NCI-H146 treated with DMSO at 0.1 percent for 48 hours (cell line): Measurements from ENCODE around the gene PHACTR1.

Experiments
- DNase-seq: peaks from one replicate; lab custom pipeline; 2025; ENCODE audit not compliant: unreplicated experiment; lab: John Stamatoyannopoulos, UW

Gene PHACTR1

DNA sequence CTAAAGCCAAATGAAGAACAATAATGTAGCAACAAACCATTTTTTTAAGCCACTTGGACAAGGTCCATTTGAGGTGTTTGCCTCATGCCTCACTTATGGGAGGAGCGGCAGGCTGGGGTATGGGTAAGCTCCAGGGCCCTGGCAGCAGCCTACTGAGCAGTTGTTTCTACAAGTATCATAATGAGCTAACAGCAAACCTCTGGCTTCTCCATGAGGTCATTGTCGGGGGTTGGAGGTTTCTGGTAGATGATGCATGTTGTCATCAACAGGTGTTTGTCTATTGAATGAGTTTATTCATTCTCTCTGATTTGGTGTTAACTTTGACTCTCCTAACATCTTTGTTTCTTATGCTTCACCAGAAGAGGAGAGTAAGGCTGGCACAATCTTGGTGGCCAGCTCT is 461.1 kb downstream of the PHACTR1 start:
- DNase-seq, result no peak

DNA sequence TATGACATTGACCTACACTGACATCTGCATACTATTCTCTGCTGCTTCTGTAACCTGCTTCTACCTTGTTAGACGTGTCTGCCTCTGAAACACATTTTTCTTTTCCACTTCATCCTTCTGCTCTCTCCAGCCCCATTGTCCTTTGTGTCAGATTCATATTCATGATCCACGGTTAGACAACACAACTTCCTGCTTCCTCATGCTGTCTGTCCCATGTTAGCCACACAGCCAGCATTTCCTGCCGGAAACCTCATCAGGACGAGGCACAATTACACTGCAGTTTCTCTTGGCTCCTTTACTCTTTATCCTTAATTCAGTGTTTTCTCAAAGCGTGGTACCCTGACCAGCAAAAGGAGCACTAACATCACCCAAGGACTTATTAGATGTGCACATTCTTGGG is 461.5 kb downstream of the PHACTR1 start:
- no peak for DNase-seq

DNA sequence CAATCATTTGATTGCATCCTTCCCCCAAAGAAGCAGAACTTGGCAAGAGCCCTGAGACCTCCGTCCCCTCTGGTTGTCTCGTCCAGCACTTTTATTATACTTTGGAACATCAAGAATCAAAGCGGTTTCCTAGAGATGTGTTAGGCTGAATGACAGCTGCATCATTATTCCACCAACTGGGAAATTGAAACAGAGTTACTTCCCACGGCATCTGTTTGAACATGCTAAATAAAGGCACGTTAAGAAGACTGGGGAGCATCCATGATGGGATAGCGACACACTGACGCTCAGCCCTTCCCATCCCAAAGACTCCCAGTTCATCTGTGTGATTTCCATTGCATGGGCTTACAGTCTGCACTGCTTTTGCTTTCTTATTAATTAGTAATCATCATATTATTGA is 464.0 kb downstream of the PHACTR1 start:
- no peak for DNase-seq

DNA sequence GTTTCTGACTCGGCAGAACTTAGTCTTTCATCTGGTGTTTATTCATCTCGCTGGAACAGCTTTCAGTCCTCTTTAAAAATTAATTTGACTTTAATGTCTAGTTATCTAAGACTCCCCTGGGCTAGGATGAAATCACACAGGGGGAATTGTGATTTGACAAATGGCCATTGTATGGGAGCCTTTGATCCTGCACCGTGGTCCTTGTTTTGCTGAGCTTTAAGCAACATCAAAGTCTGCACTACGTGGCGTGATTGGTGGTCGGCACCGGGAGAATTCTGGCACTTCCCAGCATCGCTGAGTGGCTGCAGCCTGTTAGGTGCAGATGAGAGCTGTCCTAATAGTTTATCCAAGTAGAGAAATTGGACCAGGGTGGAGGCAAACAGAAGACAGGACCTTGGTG is 464.8 kb downstream of the PHACTR1 start:
- DNase-seq, result no peak

DNA sequence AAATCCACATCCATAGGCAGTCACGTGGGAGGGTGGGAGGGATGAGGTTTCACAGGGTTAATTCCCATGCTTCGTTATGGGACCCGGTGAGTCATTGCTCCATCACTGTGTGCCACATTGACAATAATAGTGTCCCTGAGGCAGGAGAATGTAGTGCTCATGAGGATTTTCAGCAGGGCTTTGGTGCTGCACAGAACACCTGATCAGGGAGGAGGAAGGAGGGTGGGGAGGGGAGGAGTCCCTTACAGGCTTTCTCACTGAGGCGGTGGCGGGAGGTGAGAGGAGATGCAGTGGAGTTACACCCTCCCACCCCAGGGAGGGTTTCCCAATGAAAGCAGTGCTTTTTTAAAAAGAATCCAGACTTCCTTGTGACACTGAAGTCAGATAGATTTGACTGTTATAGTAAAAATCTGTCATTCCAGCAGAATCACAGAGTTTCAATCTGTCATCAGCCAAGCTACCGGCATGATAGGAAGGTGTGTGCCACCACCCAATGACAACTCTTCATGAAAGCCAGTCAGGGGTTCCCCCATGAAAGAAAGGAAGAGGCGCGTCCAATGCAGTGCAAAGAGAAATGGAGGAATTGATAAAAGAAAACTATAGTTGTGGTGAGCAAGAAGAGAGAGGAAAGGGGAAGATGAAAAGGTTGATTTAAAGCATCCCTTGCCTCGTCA is 467.0 kb downstream of the PHACTR1 start:
- no peak for DNase-seq

DNA sequence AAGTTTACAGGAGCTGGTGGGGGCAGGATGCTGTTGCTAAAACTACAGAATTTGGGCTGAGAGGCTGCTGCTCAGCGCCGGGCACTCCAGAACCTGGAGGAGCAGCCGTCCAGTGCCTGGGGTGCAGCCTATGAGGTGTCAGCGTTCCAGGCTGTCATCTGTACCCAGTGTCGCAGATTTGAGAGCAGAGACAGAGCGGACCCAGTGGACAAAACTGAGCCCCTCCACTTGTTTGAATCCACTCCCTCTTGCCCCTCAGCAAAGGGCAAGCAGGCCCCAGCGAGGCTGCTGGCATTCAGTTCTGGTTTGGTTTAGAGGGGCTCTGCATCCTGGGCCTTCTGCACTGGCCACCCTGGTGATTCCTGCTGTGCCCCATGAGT is 467.5 kb downstream of the PHACTR1 start:
- no peak for DNase-seq

DNA sequence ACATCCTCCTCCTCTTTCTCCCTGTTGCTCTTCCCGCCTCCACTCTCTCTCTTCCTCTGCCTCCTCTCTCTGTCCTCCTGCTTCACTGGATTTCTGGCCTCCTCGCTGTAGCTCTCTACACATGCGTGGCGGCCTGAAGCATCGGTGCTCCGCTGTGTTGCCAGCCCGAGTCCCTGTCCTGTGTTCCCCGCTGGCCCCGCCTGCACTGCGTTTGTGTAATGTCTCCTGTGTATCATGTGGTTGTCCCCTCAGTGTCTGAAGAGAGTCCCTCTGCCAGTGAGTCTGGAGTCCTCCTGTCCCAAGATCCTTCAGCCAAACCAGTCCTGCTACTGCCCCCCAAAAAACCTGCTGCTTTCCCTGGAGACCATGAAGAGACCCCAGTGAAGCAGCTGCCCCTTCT is 468.0 kb downstream of the PHACTR1 start:
- DNase-seq, result no peak

DNA sequence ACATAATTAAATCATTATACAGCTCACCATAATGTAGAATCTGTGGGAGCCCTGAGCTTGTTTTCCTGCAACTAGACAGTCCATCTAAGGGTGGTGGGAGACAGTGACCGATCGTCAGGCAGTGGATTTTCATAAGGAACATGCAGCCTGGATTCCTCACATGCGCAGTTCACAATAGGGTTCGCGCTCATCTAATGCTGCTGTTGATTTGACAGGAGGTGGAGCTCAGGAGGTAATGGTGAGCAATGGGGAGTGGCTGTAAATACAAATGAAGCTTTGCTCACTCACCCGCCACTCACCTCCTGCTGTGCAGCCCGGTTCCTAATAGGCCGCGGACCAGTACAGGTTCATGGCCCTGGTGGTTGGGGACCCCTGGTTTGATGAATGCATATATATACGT is 470.3 kb downstream of the PHACTR1 start:
- DNase-seq, result no peak

DNA sequence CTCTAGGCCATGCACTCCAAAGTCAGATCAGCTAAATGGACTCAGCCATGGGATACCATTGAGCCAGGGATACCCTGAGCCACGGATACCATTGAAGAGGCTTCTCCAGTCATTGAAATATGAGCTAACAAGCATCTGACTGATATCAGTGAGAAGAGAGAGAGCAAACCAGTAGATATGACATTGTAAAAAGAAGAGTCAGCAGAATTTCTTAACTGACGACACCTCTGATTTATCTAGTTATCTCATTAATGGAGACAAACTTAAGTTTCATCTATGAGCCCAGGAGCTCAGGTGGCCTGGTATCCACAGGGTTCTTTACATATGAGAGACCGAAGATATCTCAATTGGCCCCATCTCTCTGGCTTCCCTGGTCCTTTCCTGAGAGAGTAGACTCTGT is 471.1 kb downstream of the PHACTR1 start:
- DNase-seq, result no peak

DNA sequence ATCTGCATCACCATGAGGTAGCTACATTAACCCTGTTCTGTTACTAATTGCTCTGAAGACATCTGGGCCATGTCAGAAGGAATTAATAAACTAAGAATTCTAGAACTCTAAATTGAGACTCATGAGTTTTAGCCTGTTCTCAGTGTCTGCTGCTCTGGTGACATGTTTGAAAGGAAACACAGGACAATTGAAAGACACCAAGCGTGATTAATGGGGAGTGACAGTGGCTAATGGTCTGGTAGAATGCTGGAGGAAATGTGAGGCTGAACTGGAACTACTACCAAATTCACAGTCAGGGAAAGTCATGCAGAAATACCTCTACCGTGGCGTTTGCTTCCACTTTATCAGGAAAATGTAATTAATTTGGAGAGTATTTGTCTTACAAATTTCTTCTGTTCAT is 471.7 kb downstream of the PHACTR1 start:
- DNase-seq, result no peak

DNA sequence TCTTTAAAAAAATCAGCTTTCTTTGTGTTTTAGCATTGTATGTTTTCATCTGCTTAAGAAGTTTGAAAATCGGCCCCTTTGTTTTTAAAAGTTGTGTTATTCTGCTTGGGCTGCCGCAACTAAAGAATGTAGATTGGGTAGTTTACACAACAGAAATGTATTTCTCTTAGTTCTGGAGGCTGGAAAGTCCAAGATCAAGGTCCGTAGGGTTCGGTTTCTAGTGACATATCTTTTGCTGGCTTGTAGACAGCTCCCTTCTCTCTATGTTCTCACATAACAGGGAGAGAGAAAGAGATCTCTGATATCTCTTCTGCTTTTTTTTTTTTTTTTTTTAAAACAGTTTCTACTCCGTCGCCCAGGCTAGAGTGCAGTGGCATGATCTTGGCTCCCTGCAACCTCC is 473.1 kb downstream of the PHACTR1 start:
- DNase-seq, result no peak

DNA sequence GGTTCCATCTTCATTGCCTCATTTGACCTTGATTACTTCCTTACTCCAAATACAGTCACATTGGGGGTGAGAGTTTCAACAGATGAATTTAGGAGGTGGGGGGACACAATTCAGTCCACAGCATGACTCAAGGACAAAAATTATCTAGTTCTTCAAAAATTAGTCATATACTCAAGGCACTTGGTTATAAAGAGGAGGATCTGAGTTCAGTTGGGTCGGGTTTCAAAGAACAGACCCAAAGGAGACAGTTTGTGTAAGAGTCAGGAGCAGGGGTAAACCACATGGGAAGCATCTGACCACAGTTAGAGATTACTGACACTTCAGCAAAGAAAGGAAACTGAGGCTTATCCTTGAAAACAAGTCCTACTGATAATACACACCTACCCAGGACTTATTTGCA is 473.8 kb downstream of the PHACTR1 start:
- no peak for DNase-seq

DNA sequence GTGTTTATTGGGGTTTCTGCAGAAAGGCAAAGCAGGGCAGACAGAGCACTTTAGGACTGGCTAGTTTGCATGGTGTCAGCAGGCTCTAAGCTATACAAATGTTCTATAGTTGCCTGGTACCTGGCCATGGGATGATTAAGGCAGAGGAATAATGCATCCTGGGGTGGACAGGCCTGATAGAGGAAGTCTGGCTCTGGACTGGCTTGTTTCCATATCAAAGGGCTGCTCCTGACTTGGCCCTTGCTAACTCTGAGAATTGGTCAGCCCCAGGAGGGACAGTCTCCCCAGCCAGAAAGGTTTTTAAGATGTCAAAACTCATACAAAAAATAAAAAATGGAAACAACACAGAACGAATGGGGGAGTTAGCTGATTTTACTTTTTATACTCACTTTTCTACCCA is 474.9 kb downstream of the PHACTR1 start:
- DNase-seq, result no peak

DNA sequence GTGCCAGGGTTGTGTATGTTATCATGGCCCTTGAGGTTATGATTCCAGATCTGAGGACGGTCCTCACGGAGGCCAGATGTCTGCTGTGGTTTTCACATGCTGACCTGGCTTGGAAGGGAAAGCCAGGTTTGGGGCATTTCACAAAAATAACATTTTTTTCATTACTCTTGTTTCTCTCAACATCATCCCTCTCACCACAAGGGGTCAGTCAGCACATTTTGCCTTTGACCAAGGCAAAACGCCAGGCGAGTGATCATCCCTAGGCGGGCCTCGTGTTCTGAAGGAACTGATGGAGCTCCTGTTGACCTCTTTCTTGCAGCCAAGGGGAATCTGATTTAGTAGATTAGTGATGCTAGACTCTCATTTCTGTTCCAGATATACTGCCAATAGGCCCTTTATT is 478.3 kb downstream of the PHACTR1 start:
- no peak for DNase-seq

DNA sequence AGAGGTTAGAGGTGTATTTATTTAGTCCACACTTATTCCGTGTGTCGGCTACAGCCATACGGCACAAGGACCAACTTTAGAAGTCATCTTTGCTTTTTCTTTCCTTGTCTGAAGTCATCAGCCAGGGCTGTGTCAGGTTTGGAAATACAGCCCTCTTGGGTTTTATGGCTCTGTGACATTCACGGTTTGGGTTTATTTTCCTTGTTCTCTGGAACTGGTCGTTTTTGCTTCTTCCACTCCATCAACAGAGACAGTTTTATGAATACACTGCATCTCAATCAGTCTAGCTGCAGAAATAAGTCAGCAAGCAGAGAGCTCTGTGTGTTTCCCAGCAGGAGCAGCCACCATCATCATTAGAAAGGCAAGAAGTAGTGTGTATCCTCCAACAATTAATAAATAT is 479.2 kb downstream of the PHACTR1 start:
- DNase-seq, result no peak

DNA sequence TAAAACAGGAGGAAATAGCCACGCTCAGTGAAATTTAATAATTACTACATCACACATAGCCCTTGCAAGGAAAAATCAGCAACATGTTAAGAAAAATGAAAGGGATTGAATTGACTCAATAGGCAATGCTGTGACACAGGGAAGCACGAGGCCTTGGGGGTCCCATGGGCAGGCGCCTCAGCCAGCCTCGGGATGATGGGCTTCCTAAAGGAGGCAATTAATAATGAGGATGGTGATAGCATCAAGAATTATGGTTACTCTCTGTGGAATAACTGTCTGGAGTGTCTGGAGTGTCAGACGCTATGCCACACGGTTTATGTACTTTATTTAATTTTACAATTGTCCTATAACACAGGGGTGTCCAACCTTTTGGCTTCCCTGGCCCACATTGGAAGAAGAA is 481.6 kb downstream of the PHACTR1 start:
- no peak for DNase-seq

DNA sequence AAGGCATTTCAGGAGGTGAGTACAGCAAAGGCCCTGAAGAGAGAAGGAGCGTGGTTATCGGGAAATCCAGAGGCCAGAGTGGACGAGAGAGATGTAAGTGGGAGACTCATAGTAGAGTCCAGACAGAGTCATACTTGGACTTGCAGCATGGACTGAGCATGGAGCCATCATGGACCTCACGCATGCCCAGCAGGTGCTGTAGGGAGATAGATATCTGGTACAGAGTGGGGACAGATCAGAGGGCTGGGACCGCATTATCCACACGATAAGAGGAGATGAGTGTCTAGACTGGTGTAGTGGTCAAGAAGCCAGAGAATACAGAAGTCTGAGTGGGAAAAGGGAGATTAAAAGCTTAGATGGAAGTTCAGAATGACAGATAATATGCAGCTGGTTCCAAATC is 484.8 kb downstream of the PHACTR1 start:
- DNase-seq, result no peak

DNA sequence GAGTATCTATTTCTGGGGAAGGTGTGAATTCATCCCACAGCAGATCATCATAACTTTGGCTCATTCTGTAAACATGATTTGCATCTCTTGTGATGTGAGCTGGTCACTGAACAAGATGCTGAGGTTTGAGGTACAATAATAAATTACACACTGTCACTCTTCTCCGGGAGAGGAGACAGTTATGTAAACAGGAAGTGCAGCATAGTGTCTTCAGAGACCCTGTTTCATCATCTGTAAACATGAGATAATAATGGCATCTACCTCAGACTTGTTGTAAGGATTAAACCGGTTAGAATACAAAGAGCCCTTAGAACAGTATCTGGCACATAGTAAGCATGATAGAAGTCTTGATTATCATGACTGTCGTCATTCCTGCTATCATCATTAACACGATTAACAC is 486.6 kb downstream of the PHACTR1 start:
- DNase-seq, result no peak

DNA sequence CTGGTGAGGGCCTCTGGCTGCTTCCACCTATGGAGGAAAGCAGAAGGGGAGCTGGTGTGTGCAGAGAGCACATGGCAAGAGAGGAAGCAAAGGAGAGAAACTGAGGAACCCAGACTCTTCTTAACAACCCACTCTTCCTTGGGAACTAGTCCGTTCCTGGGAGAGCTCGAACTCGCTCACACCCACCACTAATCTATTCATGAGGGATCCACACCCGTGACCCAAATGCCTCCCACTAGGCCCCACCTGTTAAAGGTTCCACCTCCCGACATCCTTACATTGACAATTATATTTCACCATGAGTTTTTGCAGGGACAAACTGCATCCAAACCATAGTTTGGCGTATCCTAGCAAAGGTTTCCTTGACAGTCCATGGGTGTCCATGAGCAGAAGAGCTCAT is 488.5 kb downstream of the PHACTR1 start:
- DNase-seq, result no peak

DNA sequence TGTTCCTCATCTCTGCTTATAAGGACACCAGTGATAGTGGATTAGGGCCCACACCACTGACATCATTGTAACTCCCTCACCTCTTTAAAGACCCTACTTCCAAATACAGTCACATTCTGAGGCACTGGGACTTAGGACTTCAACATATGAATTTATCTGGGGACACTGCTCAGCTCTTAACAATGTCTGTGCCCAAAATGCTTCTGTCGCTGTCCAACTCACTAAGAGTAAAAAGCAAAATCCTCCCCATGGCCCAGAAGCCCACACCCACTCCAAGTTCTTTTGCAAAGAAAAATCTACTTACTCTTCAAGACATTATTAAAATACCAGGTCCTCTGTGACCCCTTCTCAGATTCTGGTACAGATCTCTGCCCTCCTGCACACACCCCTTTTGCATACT is 495.5 kb downstream of the PHACTR1 start:
- DNase-seq, result no peak

DNA sequence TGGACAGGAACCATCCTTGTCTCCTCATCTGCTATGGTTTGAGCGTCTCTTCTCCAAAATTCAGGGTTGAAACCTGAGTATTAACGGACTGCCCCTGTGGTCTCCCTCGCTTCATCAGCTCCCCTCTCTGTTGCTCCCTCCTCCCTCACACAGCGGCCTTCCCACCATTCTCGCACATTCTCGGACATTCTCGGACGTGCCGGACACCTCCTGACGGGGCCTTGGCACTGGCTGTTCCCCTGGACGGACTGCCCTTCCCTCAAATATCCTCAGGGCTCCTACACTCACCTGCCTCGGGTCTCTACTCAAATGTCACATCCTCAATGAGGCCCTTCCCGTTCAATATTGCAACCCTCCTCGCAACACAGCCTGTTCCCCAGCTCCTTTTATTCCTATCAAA is 496.0 kb downstream of the PHACTR1 start:
- no peak for DNase-seq

DNA sequence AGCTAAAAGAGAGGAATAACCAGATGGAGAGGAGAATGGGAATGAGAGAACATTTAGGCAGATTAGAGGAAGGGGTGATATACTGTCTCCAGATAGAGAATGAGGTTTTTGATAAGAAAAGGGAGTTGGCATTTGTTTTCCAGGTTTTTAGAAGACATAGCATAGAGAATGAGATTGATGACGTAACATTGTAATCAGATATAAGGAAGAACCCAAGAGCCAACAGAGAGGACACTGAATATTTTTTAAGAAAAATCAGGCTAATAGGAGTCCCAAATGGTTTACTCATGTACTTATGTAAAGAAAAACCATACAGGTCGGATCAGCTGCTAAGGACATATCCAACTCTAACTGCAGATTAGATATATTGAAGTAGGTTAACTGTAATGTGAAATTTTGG is 498.8 kb downstream of the PHACTR1 start:
- DNase-seq, result no peak

DNA sequence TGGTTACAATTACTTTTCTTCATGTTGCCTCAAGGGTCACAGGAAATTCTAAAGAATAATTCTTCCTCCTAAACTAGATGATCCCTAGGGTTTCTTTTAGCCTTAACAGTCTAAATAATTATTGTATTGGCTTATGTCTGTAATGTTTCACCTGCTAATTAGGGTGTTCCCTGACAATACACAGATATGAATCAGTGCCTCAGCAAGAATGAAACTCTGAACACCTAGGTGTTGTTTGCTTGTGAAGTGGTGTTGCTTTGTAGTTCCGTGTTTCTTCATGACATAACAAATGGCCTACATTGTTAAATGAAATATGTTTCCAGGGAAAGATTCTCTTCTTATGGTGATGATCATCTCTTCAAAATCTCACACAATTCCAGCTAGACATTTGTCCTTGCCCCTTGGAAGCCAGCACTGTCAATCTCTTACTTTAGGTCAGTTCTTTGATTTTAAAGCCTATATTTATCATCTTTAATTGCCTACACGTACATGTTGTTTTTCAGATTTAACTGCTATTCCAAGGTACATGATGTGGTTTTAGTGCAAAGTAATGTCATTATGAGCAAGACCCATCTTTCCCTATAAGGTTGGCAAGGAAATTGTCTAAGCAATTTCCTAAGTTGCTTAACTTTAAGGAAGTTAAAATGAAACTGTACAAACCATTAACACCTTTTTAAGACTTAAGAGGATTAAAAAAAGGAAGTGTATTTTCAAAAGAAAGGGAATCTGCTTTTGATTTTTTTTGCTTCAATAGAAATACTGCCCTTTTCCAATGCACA is 499.9 kb downstream of the PHACTR1 start:
- peak; percentile 19 for DNase-seq
